PC-9 (cell line): Measurements from ENCODE around the gene DHX16.

Experiments
- EZH2 ChIP-seq: fragments of 200-600 bp; sonication (generic); IDR thresholded peaks from 2 replicates; pipeline ENCODE4 v1.8.0; 2017; ENCODE audit warnings: antibody characterized with exemption, low read depth
- TF ChIP-seq, protein P1 (sequence below): fragments of 200-600 bp; sonication (generic); conservative IDR thresholded peaks from 2 replicates; pipeline ENCODE4 v1.6.1; 2017; ENCODE audit warnings: mixed run types, antibody characterized with exemption, mild to moderate bottlenecking, moderate library complexity

DNA sequence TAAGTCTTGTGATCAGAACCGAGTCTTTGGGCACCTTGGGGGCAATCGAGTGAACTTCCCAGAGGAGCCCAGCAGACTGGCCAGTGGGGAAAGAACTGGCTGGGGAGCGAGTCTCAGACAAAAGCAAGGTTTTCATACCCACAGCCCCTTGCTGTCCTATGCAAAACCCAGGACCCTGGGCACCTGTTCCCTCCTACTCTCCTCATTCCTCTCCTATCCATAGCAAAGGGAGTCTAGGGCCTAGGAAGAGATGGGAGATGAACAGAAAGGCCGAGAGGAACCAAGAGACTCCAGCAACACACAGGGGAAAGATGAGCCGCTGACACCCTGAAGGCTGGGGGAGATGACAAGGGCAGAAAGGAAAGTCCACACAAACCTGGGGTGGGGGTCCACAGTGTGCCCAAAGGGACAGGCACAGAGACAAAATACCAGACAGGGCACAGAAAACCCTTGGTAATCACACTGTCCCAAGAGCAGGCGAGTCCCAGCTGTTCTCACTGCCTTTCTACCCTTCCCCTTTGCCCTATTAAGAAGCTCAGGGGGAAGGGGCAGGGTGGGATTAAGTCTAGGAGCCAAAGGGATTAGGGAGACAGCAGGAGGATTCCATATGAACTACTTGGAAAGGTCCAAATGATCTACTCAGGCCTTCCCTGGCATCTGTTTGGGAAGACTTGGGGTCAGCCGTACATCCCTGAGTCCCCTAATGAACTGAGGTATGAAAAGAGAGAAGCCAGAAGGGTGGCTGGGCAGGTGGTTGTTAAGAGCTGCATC is 7.1 kb upstream of the DHX16 start:
- TF ChIP-seq, protein P1, sequence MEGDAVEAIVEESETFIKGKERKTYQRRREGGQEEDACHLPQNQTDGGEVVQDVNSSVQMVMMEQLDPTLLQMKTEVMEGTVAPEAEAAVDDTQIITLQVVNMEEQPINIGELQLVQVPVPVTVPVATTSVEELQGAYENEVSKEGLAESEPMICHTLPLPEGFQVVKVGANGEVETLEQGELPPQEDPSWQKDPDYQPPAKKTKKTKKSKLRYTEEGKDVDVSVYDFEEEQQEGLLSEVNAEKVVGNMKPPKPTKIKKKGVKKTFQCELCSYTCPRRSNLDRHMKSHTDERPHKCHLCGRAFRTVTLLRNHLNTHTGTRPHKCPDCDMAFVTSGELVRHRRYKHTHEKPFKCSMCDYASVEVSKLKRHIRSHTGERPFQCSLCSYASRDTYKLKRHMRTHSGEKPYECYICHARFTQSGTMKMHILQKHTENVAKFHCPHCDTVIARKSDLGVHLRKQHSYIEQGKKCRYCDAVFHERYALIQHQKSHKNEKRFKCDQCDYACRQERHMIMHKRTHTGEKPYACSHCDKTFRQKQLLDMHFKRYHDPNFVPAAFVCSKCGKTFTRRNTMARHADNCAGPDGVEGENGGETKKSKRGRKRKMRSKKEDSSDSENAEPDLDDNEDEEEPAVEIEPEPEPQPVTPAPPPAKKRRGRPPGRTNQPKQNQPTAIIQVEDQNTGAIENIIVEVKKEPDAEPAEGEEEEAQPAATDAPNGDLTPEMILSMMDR: no peak
- TF ChIP-seq EZH2: no peak
